Activated T-helper 1 cell treated with anti-CD3 and anti-CD28 coated beads, Interleukin-12 subunit alpha, Interleukin-12 subunit beta, Interleukin-2, Interleukin-4 antibody, amounts not matched to agents 30 ng/mL and 10 ng/mL and 1 ng/mL, durations not matched to agents 14 hours and 24 hours and 36 hours (primary cell): ENCODE measurements around the gene TCF4. TPM values are rescaled to one million over a fixed set of nuclear protein-coding genes. Genes with fewer than 3 reads are reported as not detected.

ENCODE experiments used
- DNase-seq: peaks from one replicate; pipeline ENCODE4 v3.0.0; 2021; ENCODE audit warnings: low spot score
- H3K27ac Mint-ChIP-seq: one replicate; pipeline ENCODE4 v1.8.0; 2021; ENCODE audit warnings: mild to moderate bottlenecking, mixed read lengths
- H3K27me3 Mint-ChIP-seq: one replicate; pipeline ENCODE4 v1.8.0; 2022; ENCODE audit warnings: mild to moderate bottlenecking, moderate library complexity, mixed read lengths; ENCODE audit not compliant: insufficient read depth
- H3K36me3 Mint-ChIP-seq: one replicate; pipeline ENCODE4 v1.8.0; 2021; ENCODE audit warnings: low read depth, mixed read lengths
- H3K4me1 Mint-ChIP-seq: one replicate; pipeline ENCODE4 v1.8.0; 2021; ENCODE audit warnings: low read depth, mixed read lengths
- H3K4me3 Mint-ChIP-seq: one replicate; pipeline ENCODE4 v1.8.0; 2021; ENCODE audit warnings: mild to moderate bottlenecking, moderate library complexity, mixed read lengths
- H3K9me3 Mint-ChIP-seq: one replicate; pipeline ENCODE4 v1.8.0; 2021; ENCODE audit warnings: mixed read lengths
- intact Hi-C: fragments of 100-400 bp; cut with micrococcal nuclease; formaldehyde crosslinking; loops from one replicate; pipeline ENCODE4 v1.15.1; 2024
- total RNA-seq: library from RNA; stranded (reverse); gene quantifications from 2 replicates; pipeline ENCODE4 v1.2.3, GENCODE V29; 2022

TCF4 gene
- total RNA-seq, 1 donor from 2014 or later, result 1.8 TPM

GRCh38 chr18:55287935-55288868 lies 299.8 kb downstream of the TCF4 start:
- no peak for DNase-seq
- H3K4me3 Mint-ChIP-seq, result no peak overlapping the region
- H3K36me3 Mint-ChIP-seq, result no peaks in the 10 kb centered on the region
- no peaks in the 10 kb centered on the region for H3K4me1 Mint-ChIP-seq
- no peaks in the 10 kb centered on the region for H3K9me3 Mint-ChIP-seq
- no peak overlapping the region for H3K27ac Mint-ChIP-seq
- no peaks in the 10 kb centered on the region for H3K27me3 Mint-ChIP-seq
- intact Hi-C loops, result no loop called here

GRCh38 chr18:55287149-55287806 lies 300.7 kb downstream of the TCF4 start:
- Mint-ChIP-seq H3K4me3 (no peak overlapping the region), H3K4me1 (no peaks in the 10 kb centered on the region), H3K27ac (no peak overlapping the region), H3K27me3 (no peaks in the 10 kb centered on the region), H3K9me3 (no peaks in the 10 kb centered on the region), H3K36me3 (no peaks in the 10 kb centered on the region)
- no peak for DNase-seq
- intact Hi-C loops, result no loop called here

- H3K36me3 Mint-ChIP-seq, result no peaks in the 10 kb centered on the region
- no peaks in the 10 kb centered on the region for H3K4me1 Mint-ChIP-seq
- H3K27ac Mint-ChIP-seq, result no peak overlapping the region
- H3K27me3 Mint-ChIP-seq, result no peaks in the 10 kb centered on the region
- H3K4me3 Mint-ChIP-seq, result no peak overlapping the region
- no peak for DNase-seq
- H3K9me3 Mint-ChIP-seq, result no peaks in the 10 kb centered on the region
- intact Hi-C loops, result no loop called here
Measured at GRCh38 chr18:55286257-55286825, 301.7 kb downstream of the TCF4 start.

DNA sequence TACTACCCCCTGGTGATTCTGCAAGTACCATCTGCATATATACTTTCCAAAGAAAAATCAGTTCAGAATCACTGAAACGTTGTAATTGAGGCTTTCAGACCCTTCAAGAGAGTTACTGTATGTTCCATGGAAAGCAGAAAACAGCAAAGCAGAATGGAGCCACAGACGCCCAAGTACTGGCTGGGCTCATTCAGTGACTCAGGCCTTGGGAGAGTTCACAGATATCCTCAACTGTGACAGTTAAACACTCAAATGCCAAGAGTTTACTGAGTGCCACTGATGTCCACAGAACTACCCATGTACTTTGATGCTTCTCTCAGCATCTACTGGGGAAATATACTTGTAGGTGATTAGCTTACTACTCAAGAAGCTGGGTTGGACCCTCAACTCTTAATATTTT lies 303.4 kb downstream of the TCF4 start:
- Mint-ChIP-seq H3K9me3 (no peaks in the 10 kb centered on the region), H3K4me1 (no peaks in the 10 kb centered on the region), H3K27ac (no peak overlapping the region), H3K27me3 (no peaks in the 10 kb centered on the region), H3K4me3 (no peak overlapping the region), H3K36me3 (no peaks in the 10 kb centered on the region)
- intact Hi-C loops, result no loop called here
- DNase-seq, result no peak

- H3K4me3 Mint-ChIP-seq, result no peak overlapping the region
- H3K27me3 Mint-ChIP-seq, result no peaks in the 10 kb centered on the region
- H3K9me3 Mint-ChIP-seq, result no peaks in the 10 kb centered on the region
- DNase-seq, result no peak
- no peaks in the 10 kb centered on the region for H3K4me1 Mint-ChIP-seq
- no peaks in the 10 kb centered on the region for H3K36me3 Mint-ChIP-seq
- no peak overlapping the region for H3K27ac Mint-ChIP-seq
- intact Hi-C loops, result no loop called here
Measured at GRCh38 chr18:55283309-55283708, 304.7 kb downstream of the TCF4 start.

- DNase-seq, result no peak
- Mint-ChIP-seq H3K9me3 (no peaks in the 10 kb centered on the region), H3K4me3 (no peak overlapping the region), H3K36me3 (no peaks in the 10 kb centered on the region), H3K27me3 (no peaks in the 10 kb centered on the region), H3K27ac (no peak overlapping the region), H3K4me1 (no peaks in the 10 kb centered on the region)
- intact Hi-C loops, result no loop called here
Measured at GRCh38 chr18:55280503-55280902, 307.5 kb downstream of the TCF4 start.

GRCh38 chr18:55275039-55275901 lies 312.7 kb downstream of the TCF4 start:
- Mint-ChIP-seq H3K9me3 (no peaks in the 10 kb centered on the region), H3K27me3 (no peaks in the 10 kb centered on the region), H3K4me3 (no peak overlapping the region), H3K27ac (no peak overlapping the region), H3K4me1 (no peaks in the 10 kb centered on the region), H3K36me3 (no peaks in the 10 kb centered on the region)
- no peak for DNase-seq
- intact Hi-C loops, result loop anchor here (1.0 kb wide), 1 partner anchor 41 kb away; no protein-coding TSS in a partner anchor

DNA sequence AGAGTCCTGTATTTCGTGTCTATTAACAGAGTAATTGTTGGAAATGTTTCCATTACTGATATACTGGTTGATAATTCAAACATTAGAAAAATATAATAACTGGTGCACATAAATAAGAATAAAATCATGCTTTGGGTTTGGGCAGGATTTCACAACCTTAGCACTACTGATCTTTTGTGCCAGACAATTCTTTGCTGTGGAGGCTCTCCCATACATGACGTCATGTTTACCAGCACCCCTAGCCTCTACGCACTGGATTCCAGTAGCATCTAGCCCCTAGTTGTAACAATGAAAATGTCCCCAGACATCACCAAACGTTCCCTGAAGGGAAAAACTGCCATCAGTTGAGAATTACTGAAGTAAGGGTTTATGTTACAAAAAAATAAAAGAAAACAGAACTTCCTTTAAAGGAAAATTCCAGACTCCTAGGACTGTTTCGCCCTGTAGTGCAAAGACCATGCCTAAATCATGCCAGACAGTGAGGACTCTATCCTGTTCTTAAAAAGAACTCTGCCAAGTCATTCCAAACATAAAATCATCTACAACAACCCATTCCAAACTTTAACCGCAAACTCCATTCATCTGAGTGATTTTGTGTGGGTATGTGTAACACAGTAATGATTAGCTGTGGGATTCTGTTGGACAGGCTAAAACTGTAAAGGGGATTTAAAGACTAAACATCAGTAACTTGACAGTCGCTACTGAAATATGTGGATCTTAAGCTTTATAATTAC lies 315.3 kb downstream of the TCF4 start:
- Mint-ChIP-seq H3K9me3 (no peaks in the 10 kb centered on the region), H3K4me1 (no peaks in the 10 kb centered on the region), H3K36me3 (no peaks in the 10 kb centered on the region), H3K27ac (no peak overlapping the region), H3K27me3 (no peaks in the 10 kb centered on the region), H3K4me3 (no peak overlapping the region)
- intact Hi-C loops, result no loop called here
- DNase-seq, result no peak

DNA sequence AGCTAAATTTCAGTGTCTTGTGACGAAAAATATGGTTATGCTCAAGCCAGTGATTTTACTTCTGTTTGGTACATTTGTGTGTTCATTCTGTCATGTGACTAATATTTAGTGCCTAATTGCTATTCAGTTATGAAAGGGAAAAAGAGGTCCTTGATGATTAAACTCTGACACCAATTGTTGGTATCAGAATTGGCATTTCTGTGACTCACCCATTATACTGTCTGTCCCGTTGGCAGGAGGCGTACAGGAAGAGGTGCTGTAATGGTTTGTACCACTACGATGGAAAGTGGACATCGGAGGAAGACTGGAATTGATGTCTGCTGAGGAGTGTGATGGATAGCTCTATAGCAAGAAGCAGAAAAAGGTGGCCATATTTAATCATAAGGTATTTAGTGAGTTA lies 318.4 kb downstream of the TCF4 start:
- H3K27ac Mint-ChIP-seq, result no peak overlapping the region
- H3K27me3 Mint-ChIP-seq, result no peaks in the 10 kb centered on the region
- DNase-seq, result no peak
- H3K9me3 Mint-ChIP-seq, result no peaks in the 10 kb centered on the region
- intact Hi-C loops, result no loop called here
- no peak overlapping the region for H3K4me3 Mint-ChIP-seq
- H3K4me1 Mint-ChIP-seq, result no peaks in the 10 kb centered on the region
- no peaks in the 10 kb centered on the region for H3K36me3 Mint-ChIP-seq

DNA sequence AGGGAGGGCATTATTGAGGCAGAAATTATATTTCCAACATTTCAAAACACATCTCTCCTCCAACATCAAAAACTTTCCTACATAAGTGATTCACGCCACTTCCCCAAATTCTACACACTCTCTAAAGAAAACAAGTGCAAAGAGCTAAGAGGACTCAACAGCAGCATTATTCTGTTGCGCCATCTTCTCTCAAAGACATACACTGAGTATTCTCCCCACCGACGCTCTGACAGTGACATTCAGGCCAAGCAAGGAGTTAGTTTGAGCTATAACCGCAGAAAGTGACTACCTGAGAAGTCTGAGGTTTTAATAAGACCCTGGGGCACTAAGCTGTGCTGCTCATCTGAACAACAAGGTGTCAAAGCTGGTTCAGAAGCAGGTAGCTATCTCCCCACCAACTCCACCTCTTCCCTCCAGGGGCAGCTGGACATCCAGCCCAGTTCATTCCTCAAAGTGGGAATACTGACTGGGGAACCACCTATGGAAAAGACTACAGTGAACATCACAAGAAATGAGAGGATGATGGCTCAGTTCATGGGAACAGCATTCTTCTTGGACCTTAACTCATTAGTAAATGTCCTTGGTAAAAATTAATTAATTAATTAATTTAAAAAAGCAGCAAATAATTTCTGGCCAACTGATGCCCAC lies 319.2 kb downstream of the TCF4 start:
- H3K27me3 Mint-ChIP-seq, result no peaks in the 10 kb centered on the region
- H3K36me3 Mint-ChIP-seq, result no peaks in the 10 kb centered on the region
- H3K27ac Mint-ChIP-seq, result no peak overlapping the region
- no peak overlapping the region for H3K4me3 Mint-ChIP-seq
- intact Hi-C loops, result no loop called here
- no peaks in the 10 kb centered on the region for H3K4me1 Mint-ChIP-seq
- no peaks in the 10 kb centered on the region for H3K9me3 Mint-ChIP-seq
- no peak for DNase-seq

DNA sequence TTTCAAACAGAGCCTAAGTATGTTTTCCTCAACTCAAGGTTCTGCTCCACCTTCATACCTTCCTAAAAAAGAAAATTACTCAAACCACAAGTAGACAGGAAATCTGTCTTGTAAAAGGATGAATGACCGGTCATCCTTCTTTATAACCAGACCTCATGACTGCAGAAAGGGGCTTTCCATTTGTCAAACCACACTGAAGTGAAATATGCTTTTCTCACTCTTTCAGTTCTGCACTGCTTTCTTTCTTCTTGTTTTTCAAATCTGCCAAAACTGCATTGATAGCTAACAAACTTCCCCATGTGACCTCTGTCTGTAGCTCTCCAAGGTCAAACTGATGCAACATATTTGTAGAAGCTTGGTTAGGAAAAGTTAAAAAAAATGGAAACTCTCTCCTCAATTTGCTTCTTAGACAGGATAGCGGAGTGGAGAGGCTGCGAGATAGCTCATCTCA lies 319.8 kb downstream of the TCF4 start:
- intact Hi-C loops, result no loop called here
- no peak for DNase-seq
- Mint-ChIP-seq H3K36me3 (no peaks in the 10 kb centered on the region), H3K4me1 (no peaks in the 10 kb centered on the region), H3K27me3 (no peaks in the 10 kb centered on the region), H3K4me3 (no peak overlapping the region), H3K9me3 (no peaks in the 10 kb centered on the region), H3K27ac (no peak overlapping the region)

- intact Hi-C loops, result no loop called here
- no peak for DNase-seq
- H3K9me3 Mint-ChIP-seq, result no peaks in the 10 kb centered on the region
- no peak overlapping the region for H3K4me3 Mint-ChIP-seq
- H3K36me3 Mint-ChIP-seq, result no peaks in the 10 kb centered on the region
- H3K4me1 Mint-ChIP-seq, result no peaks in the 10 kb centered on the region
- no peak overlapping the region for H3K27ac Mint-ChIP-seq
- H3K27me3 Mint-ChIP-seq, result no peaks in the 10 kb centered on the region
Measured at GRCh38 chr18:55266981-55267380, 321.0 kb downstream of the TCF4 start.
